Esophagus muscularis mucosa (tissue), 4 donors: ENCODE data around the gene ZCCHC10. TPM values are rescaled to one million over a fixed set of nuclear protein-coding genes. Genes with fewer than 3 reads are reported as not detected.

Experiments used
- small RNA-seq, 3 donors: library from RNA; depleted of rRNA; stranded (forward); fragments of <200 nt; gene quantifications; one replicate each; pipeline ENCODE3, GENCODE V24; 2016
- total RNA-seq, 4 donors: library from RNA; depleted of rRNA; stranded (reverse); fragments of >200 nt; gene quantifications; one replicate each; pipeline versions ENCODE4 v1.1.0 to v1.2.1, GENCODE V29; 2016

The ZCCHC10 gene
- total RNA-seq, 4 donors from 2014 or later: 8.6 to 40.8 (median 13.1) TPM

Small RNA genes within 50 kb of the gene (small RNA-seq; reads per million reads assigned to genes)
- gene AC113410.1 (0 reads per million in 3 donors), gene AC113410.3 (0 to 0.19 (median 0) reads per million in 3 donors), gene ATP6V0E1P1 (0 reads per million in 3 donors), gene RF00019 (0 reads per million in 3 donors)

Other genes with a start within 250 kb of the ZCCHC10 start
- gene SEPTIN8, start 249.3 kb downstream of the ZCCHC10 start, total RNA-seq: 10 to 100 TPM; 26.7 to 42.8 (median 36.9) TPM
- under 1 TPM; 0.06 to 0.83 (median 0.15) TPM for gene SOWAHA, start 213.2 kb downstream of the ZCCHC10 start, total RNA-seq
- 10 to 100 TPM in 3 of 4 donors, 1 to 10 TPM in 1; 4.5 to 21.2 (median 13.1) TPM for gene SHROOM1, start 195.9 kb downstream of the ZCCHC10 start, total RNA-seq
- 1 to 10 TPM in 1 of 4 donors, under 1 TPM in 2, not detected in 1; under 0.01 to 1.4 (median 0.23) TPM for gene GDF9, start 160.1 kb downstream of the ZCCHC10 start, total RNA-seq
- gene UQCRQ, start 159.9 kb downstream of the ZCCHC10 start, total RNA-seq: 100 to 1,000 TPM; 113 to 184 (median 126) TPM
- 1 to 10 TPM in 1 of 4 donors, under 1 TPM in 2, not detected in 1; 0.23 to 1.2 (median 0.26) TPM for gene LEAP2, start 152.9 kb downstream of the ZCCHC10 start, total RNA-seq
- 10 to 100 TPM; 56.1 to 74.1 (median 63.0) TPM for gene AFF4, start 62.9 kb downstream of the ZCCHC10 start, total RNA-seq
- 10 to 100 TPM; 54.1 to 65.2 (median 55.3) TPM for gene HSPA4, start 25.5 kb upstream of the ZCCHC10 start, total RNA-seq